Gastrocnemius medialis (tissue), 4 donors: ENCODE results near the gene MOXD1. TPM values are rescaled to one million over a fixed set of nuclear protein-coding genes. Genes with fewer than 3 reads are reported as not detected.

ENCODE experiments used
- ATAC-seq, 2 donors: fragments of 150-250 bp; one replicate each; pipeline ENCODE4 v1.9.1; 2016
- DNase-seq, 2 donors: peaks; one replicate each; pipeline ENCODE4 v3.0.0-alpha.2; 2019
- H3K27ac ChIP-seq, 4 donors: fragments of 200-600 bp; sonication (generic); 1 replicate in 1 of 4; 2 replicates in 3 of 4; pipeline ENCODE4 v1.5.1; 2016 to 2018; ENCODE audit warnings: mild to moderate bottlenecking in 2 of 4, moderate library complexity in 1 of 4
- H3K27me3 ChIP-seq, 3 donors: fragments of 200-600 bp; sonication (generic) in 2 of 3; 1 replicate in 1 of 3; 2 replicates in 2 of 3; pipeline versions ENCODE4 v1.5.1 to v1.6.0; 2016 to 2019; ENCODE audit warnings: mild to moderate bottlenecking in 1 of 3, moderate library complexity in 1 of 3
- H3K36me3 ChIP-seq, 2 donors: fragments of 200-600 bp; sonication (generic) in 1 of 2; one replicate each; pipeline ENCODE4 v1.5.1; 2017 to 2018
- H3K4me1 ChIP-seq, 2 donors: fragments of 200-600 bp; sonication (generic) in 1 of 2; one replicate each; pipeline ENCODE4 v1.5.1; 2016 to 2017; ENCODE audit warnings: mild to moderate bottlenecking in 2 of 2
- H3K4me3 ChIP-seq, 4 donors: fragments of 200-600 bp; sonication (generic) in 3 of 4; 1 replicate in 1 of 4; 2 replicates in 3 of 4; pipeline ENCODE4 v1.5.1; 2016 to 2019; ENCODE audit warnings: mild to moderate bottlenecking in 2 of 4
- H3K9me3 ChIP-seq, 3 donors: fragments of 200-600 bp; sonication (generic) in 2 of 3; 1 replicate in 1 of 3; 2 replicates in 2 of 3; pipeline ENCODE4 v1.5.1; 2016 to 2019
- POLR2A ChIP-seq, 2 donors: fragments of 450-650 bp; IDR thresholded peaks; one replicate each; pipeline ENCODE4 v1.6.1; 2017; ENCODE audit warnings: antibody characterized with exemption in 2 of 2, mild to moderate bottlenecking in 2 of 2, moderate library complexity in 2 of 2
- in situ Hi-C, 4 donors: fragments of 200-750 bp; cut with MboI; loops; one replicate each; pipeline versions ENCODE4 v1.15.0 to v1.8.0; 2017; ENCODE audit warnings: low sequenced_read_pairs in 4 of 4
- intact Hi-C: fragments of 100-400 bp; cut with DNase I; formaldehyde crosslinking; loops from one replicate; pipeline ENCODE4 v1.15.1; 2023; ENCODE audit warnings: low total_unique reads
- total RNA-seq, 4 donors: library from RNA; depleted of rRNA; stranded (reverse); fragments of >200 nt; gene quantifications; one replicate each; pipeline versions ENCODE4 v1.1.0 to v1.2.3, GENCODE V29; 2016
- TF ChIP-seq, protein P1 (sequence below), 5 experiments: fragments of 450-650 bp in 3 of 5; fragments of 200-600 bp in 2 of 5; sonication (generic) in 2 of 5; IDR thresholded peaks in 4 of 5; conservative IDR thresholded peaks in 1 of 5; 1 replicate in 4 of 5; 2 replicates in 1 of 5; pipeline ENCODE4 v1.5.1; 2016 to 2019; ENCODE audit warnings: antibody characterized with exemption in 5 of 5, mild to moderate bottlenecking in 3 of 5, moderate library complexity in 3 of 5

Gene MOXD1
- total RNA-seq, 4 donors from 2014 or later, result 0.62 to 0.69 (median 0.66) TPM; not detected in 1

DNA sequence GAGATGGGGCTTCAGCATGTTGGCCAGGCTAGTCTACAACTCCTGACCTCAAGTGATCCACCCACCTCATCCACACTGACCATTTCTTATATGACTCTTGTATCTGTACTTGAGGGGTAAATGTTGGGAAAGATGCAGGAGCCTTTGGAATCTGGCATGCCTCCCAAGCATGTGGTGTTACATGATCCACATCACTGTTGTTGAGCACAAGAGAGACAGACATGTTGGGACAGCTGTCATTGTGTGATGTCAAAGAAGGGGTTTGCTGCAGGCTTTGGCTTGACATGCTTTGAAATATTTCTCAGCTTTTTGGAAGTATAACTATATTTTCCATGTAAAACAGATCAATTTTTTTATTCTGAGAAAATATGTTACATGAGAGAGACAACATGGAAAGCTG is 139.9 kb downstream of the MOXD1 start:
- in situ Hi-C loops (no loop called here), intact Hi-C loops (no loop called here)
- Histone ChIP-seq H3K4me3 (no peak overlapping the region), H3K27ac (no peak overlapping the region), H3K4me1 (peaks cover 4% of the 10 kb centered on the region in 2 donors), H3K36me3 (no peaks in the 10 kb centered on the region), H3K9me3 (no peaks in the 10 kb centered on the region), H3K27me3 (no peaks in the 10 kb centered on the region)
- TF ChIP-seq, protein P1, sequence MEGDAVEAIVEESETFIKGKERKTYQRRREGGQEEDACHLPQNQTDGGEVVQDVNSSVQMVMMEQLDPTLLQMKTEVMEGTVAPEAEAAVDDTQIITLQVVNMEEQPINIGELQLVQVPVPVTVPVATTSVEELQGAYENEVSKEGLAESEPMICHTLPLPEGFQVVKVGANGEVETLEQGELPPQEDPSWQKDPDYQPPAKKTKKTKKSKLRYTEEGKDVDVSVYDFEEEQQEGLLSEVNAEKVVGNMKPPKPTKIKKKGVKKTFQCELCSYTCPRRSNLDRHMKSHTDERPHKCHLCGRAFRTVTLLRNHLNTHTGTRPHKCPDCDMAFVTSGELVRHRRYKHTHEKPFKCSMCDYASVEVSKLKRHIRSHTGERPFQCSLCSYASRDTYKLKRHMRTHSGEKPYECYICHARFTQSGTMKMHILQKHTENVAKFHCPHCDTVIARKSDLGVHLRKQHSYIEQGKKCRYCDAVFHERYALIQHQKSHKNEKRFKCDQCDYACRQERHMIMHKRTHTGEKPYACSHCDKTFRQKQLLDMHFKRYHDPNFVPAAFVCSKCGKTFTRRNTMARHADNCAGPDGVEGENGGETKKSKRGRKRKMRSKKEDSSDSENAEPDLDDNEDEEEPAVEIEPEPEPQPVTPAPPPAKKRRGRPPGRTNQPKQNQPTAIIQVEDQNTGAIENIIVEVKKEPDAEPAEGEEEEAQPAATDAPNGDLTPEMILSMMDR (IDR thresholded peaks at IDR 0.05 in 4 of 5, conservative IDR thresholded peaks at IDR 0.05 in 1 of 5), result no peak
- no peak for TF ChIP-seq POLR2A (IDR thresholded peaks at IDR 0.05)
- ATAC-seq (no peak), DNase-seq (no peak)

DNA sequence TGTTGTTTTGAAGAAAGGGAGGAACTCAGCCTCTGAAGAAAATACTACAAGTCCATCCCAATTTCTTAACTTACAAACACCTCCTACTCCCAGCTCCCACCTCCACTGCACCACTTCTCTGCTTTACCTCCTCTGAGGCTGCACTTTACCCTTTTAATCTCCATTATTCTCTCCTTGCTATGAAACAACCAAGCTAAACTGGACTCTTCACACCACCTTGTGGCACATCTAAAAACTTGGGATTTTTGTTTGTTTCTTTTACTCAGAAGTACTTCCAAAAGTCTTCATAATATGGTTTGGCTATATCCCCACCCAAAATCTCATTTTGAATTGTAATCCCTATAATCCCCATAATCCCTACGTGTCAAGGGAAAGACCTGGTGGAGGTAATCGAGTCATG is 142.2 kb downstream of the MOXD1 start:
- in situ Hi-C loops, result no loop called here
- H3K27me3 ChIP-seq, result no peaks in the 10 kb centered on the region
- DNase-seq (no peak), ATAC-seq (no peak)
- no peaks in the 10 kb centered on the region for H3K9me3 ChIP-seq
- no peaks in the 10 kb centered on the region for H3K36me3 ChIP-seq
- intact Hi-C loops, result no loop called here
- H3K4me3 ChIP-seq, result no peak overlapping the region
- H3K27ac ChIP-seq, result no peak overlapping the region
- TF ChIP-seq, protein P1 (IDR thresholded peaks at IDR 0.05 in 4 of 5, conservative IDR thresholded peaks at IDR 0.05 in 1 of 5), result no peak
- TF ChIP-seq POLR2A (IDR thresholded peaks at IDR 0.05), result no peak
- peaks cover 4% of the 10 kb centered on the region in 2 donors for H3K4me1 ChIP-seq

DNA sequence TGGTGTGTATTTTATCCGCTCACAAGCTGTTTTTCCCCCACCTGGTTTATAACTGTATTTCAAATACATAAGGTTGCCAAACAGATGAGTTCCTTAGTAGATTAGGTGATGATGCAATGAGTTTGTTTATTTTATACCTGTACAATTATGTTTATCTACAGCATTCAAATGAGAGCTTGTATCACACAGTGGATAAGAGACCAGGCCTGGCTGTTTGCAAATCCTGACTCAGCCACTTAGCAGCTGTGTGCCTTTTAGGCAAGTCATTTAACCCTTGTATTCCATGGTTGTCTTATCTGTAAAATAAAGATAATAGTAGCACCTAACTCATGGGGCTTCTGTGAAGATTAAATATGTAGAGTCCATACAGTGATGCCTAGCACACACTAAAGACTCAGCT is 143.7 kb downstream of the MOXD1 start:
- intact Hi-C loops (no loop called here), in situ Hi-C loops (no loop called here)
- Histone ChIP-seq H3K36me3 (no peaks in the 10 kb centered on the region), H3K4me3 (no peak overlapping the region), H3K27me3 (no peaks in the 10 kb centered on the region), H3K9me3 (no peaks in the 10 kb centered on the region), H3K4me1 (peaks cover 4% of the 10 kb centered on the region in 2 donors), H3K27ac (no peak overlapping the region)
- no peak for ATAC-seq
- no peak for DNase-seq
- TF ChIP-seq, protein P1 (IDR thresholded peaks at IDR 0.05 in 4 of 5, conservative IDR thresholded peaks at IDR 0.05 in 1 of 5), result no peak
- TF ChIP-seq POLR2A (IDR thresholded peaks at IDR 0.05), result no peak

DNA sequence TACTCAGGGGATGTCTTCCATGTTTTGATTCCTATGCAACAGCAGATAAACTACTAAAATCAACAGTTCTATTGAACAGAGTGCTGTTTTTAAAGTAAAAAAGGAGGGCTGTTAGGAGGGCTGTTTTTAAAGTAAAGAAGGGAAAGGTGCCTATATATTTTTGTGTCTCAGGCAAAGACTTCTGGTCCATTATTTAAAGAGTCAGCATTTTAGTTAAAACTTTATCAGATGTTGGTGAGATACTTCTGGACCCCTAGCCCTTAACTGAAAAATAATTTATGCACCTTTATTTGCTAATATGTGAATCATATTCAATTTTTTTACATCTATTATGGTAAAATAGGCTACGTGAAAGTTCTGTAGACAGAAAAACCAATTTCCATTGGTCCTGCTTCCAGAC is 144.8 kb downstream of the MOXD1 start:
- in situ Hi-C loops (no loop called here), intact Hi-C loops (no loop called here)
- H3K4me1 ChIP-seq, result no peaks in the 10 kb centered on the region
- H3K36me3 ChIP-seq, result no peaks in the 10 kb centered on the region
- peaks cover 0 to 3% (median 0%) of the 10 kb centered on the region in 3 donors for H3K9me3 ChIP-seq
- no peak overlapping the region for H3K27ac ChIP-seq
- no peak overlapping the region for H3K4me3 ChIP-seq
- TF ChIP-seq POLR2A (IDR thresholded peaks at IDR 0.05), result no peak
- H3K27me3 ChIP-seq, result no peaks in the 10 kb centered on the region
- DNase-seq, result no peak
- ATAC-seq, result no peak

DNA sequence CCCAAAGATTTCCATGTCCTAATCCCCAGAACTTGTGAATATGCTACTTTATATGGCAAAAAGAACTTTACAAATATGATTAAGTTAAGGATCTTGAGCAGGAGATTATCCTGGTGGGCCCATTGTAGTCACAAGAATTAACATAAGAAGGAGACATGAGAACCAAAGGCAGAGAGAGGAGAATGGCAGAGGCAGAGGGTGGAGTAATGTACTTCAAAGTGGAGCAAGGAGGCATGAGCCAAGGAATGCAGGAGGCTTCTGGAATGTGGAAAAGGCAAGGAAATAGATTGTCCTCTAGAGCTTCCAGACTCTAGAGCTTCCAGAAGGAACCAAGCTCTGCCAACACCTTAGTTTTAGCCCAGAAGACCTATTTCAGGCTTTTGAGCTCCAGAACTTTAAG is 147.4 kb downstream of the MOXD1 start:
- DNase-seq (no peak), ATAC-seq (no peak)
- intact Hi-C loops, result no loop called here
- Histone ChIP-seq H3K27ac (no peak overlapping the region), H3K27me3 (no peaks in the 10 kb centered on the region), H3K4me1 (no peaks in the 10 kb centered on the region), H3K36me3 (no peaks in the 10 kb centered on the region), H3K4me3 (no peak overlapping the region), H3K9me3 (peaks cover 0 to 3% (median 0%) of the 10 kb centered on the region in 3 donors)
- TF ChIP-seq, protein P1 (IDR thresholded peaks at IDR 0.05 in 4 of 5, conservative IDR thresholded peaks at IDR 0.05 in 1 of 5), result no peak
- TF ChIP-seq POLR2A (IDR thresholded peaks at IDR 0.05), result no peak
- in situ Hi-C loops, result no loop called here
